Jurkat, Clone E6-1 (cell line): ENCODE data around the gene ZNF280C.
"Not testable (repeated sequence)": the region's sequence is repeated elsewhere in the genome, so short reads cannot be mapped to it uniquely, and the experiment has no call there.

Source experiments
- DNase-seq: peaks from one replicate; pipeline ENCODE4 v3.0.0-alpha.2; 2011; ENCODE audit warnings: low read depth, low spot score
- H3K4me3 ChIP-seq: 2 replicates; pipeline ENCODE4 v1.5.1; 2011; ENCODE audit warnings: mild to moderate bottlenecking, low read length, control low read depth, moderate library complexity

The ZNF280C gene

DNA sequence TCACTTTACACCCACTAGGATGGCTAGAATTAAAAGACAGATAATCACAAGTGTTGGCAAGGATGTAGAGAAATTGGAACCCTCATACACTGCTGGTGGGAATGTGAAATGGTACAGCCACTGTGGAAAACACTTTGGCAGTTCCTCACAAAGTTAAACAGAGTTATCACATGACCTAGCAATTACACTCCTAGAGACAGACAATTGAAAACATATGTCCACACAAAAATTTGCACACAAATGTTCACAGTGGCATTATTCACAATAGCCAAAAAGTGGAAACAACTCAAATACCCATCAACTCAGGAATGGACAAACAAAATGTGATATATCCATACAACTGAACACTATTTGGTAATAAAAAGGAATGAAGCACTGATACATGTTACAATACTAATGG lies 5.7 kb downstream of the ZNF280C start:
- DNase-seq: no peak
- H3K4me3 ChIP-seq: no peak overlapping the region

DNA sequence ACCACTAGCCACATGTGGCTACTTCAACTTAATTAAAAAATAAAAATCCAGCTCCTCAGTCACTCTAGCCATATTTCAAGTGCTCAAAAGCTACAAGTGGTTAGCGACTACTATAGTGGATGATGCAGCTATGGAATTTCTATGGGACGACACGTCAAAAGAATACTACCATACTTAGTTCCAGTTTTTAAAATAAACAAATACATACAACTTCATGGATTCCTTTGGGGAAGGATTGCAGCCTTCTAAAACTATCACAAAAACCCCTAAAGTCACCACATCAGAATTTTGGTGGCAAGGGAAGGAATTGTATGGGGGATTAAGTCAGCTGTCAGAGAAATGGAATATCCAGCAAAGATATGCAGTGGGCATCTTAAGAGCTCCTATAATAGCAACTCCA lies 6.5 kb downstream of the ZNF280C start:
- DNase-seq: no peak
- no peak overlapping the region for H3K4me3 ChIP-seq

DNA sequence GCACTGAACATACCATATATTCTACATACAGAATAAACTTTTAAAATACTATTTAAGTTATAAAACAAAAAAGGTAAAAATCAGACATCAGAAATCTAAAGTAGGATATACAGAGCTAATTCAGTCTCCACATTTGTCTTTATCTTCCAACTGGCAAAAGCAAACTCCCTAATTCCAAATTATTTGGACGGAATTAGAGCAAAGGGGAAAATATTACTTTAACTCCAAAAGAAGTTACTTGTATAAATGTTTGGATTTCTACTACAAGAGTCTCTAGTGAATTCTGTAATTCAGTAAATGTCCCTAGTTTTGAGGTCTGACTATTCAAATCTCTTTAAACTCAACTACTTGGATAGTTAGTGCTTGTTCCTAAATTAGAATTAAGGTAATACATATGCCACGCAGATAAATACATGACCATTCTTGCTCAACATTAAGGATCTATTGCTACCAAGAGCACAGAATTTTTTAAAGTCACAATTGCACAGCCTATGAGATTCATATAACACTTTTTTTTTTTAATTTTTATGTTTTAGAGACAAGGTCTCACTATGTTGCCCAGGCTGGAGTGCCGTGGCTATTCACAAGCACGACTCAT lies 7.3 kb downstream of the ZNF280C start:
- no peak overlapping the region for H3K4me3 ChIP-seq
- no peak for DNase-seq

DNA sequence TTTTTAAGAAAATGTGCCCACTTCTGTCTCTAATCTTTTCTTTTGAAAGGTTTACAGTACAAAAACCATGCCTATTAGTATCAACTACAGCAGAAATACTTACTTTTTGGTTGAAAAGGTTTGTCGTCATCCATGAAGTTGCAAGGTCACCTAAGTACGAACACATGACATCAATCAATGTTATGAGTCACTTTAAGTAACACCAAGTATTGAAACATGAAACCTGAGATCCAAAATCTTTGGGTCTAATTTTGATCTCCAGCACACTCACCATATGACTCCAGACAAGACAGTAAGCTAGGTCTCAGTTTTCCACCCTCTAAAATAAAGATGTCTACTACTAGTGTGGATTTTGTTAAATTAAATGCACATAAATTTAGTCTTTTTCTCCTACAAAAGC lies 8.4 kb downstream of the ZNF280C start:
- no peak overlapping the region for H3K4me3 ChIP-seq
- no peak for DNase-seq

DNA sequence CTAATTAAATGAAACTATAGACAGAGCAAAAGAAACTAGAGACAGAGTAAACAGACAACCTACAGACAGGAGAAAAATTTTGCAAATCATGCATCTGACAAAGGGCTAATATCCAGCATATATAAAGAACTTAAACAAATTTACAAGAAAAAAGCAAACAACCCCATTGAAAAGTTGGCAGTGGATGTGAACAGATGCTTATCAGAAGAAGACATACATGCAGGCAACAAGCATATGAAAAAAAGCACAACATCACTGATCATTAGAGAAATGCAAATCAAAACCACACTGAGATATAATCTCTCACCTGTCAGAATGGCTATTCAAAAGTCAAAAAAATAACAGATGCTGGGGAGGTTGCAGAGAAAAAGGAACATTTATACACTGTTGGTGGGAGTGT lies 14.8 kb downstream of the ZNF280C start:
- H3K4me3 ChIP-seq: no peak overlapping the region
- DNase-seq: peak; percentile 48

DNA sequence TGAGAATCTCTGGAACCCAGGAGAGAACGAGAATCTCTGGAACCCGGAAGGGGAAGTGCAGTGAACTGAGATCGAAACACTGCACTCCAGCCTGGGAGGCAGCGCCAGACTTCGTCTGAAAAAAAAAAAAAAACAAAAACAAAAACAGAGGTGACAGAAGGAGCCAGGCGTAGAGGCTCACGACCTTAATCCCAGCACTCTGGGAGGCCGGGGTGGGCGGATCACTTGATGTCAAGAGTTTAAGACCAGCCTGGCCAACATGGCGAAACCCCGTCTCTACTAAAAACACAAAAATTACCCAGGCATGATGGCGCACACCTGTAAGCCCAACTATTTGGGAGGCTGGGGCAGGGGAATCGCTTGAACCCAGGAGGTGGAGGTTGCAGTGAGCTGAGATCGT lies 17.0 kb downstream of the ZNF280C start:
- DNase-seq: no peak
- H3K4me3 ChIP-seq: no peak overlapping the region

DNA sequence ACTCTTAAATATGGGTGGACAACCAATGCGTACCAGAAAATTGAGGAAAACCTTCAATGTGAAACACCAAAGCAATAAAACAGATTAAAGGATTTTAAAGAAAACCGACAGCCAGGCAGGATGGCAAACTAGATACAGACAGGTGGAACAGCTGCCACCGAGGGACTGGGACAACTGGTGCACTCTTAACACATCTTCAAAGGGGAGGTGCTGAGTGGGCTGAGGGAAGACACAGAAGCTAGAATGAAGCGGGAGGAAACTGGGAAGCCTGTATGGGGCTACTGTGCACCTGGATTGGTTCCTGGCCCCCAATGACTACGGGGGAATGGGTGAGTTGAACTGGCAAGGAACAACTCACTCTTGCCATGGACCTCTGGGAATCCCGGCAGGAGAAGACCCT lies 20.7 kb downstream of the ZNF280C start:
- H3K4me3 ChIP-seq: no peak overlapping the region
- DNase-seq: no peak

DNA sequence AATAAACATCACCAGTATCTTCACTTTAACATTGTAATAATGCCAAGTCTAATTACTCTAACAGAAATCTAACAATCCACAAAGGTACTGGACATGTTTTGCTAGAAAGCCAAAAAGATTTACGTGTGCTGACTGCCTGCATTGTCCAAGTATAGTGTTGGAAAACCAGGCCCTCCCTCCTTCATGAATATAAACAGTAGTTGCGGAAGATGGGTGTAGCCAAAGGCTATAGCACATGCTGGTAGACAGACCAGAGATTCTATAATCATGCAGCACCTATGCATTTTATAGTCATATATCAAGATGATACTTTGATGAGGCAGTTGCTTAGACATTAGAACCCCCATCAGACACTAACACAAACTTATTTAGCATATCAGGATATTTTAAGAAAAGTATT lies 22.6 kb downstream of the ZNF280C start:
- DNase-seq: no peak
- H3K4me3 ChIP-seq: no peak overlapping the region

DNA sequence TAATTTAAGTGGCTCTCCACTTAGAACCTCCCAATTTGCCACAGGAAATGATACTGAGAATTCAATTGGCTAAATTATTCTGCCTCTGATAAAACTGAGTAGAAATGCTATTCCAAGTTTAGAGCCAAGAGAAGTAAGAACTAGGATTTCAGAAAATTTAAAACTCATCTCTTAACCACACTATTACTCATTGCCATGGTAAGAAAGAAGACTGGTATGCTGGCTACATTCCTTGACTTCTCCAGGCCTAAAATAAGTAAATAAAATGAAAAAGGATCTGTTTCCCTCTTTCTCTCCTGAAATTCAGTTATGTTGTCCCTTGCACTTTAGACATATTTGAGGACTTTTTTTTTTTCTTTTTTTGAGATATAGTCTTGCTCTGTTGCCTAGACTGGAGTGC lies 23.3 kb downstream of the ZNF280C start:
- H3K4me3 ChIP-seq: no peak overlapping the region
- no peak for DNase-seq

DNA sequence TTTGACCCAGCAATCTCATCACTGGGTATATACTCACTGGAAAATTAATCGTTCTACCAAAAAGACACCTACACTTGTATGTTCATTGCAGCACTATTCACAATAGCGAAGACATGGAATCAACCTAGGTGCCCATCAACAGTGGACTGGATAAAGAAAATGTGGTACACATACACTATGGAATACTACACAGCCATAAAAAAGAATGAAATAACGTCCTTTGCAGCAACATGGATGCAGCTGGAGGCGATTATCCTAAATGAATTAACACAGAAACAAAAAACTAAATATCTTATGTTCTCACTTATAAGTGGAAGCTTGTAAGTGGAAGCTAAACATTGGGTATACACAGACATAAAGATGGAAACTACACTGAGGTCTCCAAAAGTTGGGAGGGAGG lies 37.5 kb downstream of the ZNF280C start:
- not testable (repeated sequence) for H3K4me3 ChIP-seq, DNase-seq

DNA sequence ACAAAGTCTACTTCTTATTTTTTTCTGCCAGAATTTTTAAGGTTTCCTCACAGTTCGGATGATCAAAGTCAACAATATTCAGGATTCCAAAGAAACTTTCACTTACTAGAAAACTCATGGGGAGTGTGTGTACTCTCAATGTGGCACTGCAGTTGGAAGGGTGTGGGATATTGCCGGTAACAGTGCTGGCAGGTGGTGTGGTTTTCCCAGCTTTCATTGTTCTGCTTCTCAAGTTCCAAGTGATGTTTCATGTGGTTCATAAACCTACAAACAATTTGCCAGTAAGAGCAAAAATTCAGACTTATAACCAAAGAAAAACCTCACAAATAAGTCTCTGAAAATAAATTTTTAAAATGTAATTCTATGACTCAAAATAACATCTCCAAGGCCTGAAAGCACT lies 39.8 kb downstream of the ZNF280C start:
- no peak overlapping the region for H3K4me3 ChIP-seq
- peak; percentile 63 for DNase-seq

DNA sequence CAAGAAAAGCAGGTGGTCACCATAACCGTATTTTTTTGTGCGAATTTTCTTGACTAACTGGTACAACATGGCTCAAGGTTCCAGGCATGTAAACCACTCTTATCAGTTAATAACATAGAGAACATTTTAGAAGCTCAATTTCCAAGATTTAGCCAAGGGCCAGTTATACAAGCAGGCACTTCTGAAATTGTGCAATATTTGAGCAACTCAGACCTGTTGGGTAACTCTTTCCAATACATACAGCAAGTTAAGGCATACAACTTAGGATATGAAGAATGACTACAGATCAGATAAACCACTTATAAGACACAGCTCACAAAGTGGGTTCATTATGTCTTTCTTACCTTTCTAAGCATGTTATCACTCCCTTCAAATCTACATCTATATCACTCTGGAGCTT lies 43.9 kb downstream of the ZNF280C start:
- no peak for DNase-seq
- no peak overlapping the region for H3K4me3 ChIP-seq

DNA sequence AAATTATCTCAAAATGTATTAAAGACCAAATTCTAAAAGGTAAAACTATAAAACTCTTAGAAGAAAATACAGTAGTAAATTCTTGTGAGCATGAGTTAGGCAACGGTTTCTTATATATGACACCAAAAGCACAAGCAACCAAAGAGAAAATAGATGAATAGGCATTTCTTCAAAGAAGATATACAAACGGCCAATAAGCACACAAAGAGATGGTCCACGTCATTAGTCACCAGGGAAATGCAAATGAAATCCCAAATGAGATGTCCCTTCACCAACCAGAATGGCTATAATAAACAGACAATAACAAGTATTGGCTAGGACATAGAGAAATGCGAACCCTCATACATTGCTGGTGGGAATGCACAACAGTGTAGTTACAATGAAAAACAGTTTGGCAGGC lies 52.4 kb downstream of the ZNF280C start:
- DNase-seq: no peak
- no peak overlapping the region for H3K4me3 ChIP-seq

DNA sequence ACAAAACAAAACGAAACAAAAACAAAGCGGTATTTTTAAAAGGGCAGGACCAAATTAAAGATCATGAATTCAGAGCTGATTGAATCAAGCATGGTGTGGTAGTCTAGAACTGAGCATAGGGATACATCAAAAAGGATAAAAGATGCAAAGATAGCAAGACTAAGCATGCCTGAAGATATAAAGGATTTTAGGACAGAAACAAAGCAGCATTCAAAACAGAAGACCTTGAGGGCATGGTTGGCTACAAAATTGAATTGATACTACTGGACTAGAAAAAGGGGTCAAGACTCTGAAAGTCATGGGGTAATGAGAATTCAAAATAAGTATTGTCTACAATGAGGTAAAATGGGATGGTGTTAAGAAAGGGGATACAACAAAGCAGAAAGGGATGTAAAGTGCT lies 55.3 kb downstream of the ZNF280C start:
- no peak for DNase-seq

DNA sequence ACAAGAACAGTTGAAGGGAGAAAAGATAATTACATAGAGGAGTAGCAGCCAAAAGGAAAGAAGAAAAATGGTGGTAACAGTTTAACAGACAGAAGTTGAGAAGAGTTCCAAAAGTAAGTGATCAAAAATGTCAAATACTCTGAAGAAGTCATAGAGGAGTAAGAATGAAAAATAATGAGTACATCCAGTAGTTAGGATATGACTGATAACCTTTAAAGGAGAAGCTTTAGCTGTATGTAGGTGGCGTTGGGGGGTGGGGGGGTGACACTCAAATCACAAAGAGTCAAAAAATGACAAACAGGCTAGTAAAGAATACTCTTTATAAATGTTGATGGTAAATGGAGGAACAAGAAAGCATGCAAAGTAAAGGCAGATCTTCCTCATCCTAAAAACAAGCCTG lies 56.3 kb downstream of the ZNF280C start:
- no peak overlapping the region for H3K4me3 ChIP-seq

More for the DNA sequence above, 55.3 kb downstream of the ZNF280C start:
- no peak overlapping the region for H3K4me3 ChIP-seq

DNA sequence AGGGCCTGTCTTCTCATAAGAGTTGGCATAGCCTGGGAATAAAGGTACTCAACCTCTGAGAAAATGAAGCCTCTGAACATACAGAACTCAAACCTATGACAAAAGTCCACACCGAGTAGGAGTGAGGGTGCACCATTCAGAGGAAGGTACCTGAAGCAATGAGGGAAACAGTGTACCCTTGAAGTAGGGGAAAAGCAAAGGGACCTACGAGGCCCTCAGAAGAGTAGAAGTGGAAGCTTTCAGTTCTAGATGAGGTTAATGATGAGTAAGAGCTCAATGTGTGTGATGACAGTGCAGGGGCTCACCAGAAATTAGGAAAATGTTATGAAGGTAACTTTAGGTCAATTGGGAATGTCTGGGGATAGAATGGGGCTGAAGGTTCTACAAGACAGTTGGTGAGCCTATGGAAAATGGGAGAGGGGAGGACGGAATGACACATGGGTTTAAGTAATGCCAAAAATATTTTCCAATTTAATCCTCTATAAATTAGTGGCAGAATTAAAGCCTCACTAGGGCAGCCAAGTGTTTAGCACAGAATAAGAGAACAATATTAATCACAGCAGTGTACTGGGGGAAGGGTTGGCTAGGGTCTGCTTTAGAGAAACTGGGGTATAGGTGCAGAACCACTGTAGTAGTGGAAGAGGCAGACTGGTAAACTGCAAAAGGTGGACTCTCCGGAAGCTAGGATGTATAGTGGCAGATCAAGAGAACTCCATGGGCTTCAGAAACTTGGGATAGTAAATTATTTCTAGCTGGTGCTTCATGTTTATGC lies 57.1 kb downstream of the ZNF280C start:
- no peak overlapping the region for H3K4me3 ChIP-seq
- no peak for DNase-seq

More for the DNA sequence above, 56.3 kb downstream of the ZNF280C start:
- no peak for DNase-seq

DNA sequence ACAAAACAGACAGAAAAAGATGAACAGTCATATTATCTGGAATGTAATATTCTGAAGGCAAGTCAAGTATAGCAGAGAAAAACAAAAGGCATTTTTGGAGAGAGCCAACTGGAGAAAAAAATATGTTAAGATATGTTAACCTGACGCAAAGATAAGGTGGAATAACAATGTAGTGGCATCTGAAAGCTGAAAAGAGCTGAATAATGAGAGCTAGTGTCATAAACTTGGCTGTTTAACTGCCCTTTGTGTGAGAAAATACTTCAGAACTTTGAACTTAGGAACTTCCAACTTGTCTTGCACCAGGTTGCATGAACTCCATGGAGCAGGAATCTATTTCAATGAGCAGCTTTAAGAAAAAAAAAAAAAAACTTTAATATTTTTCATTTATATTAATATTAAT lies 64.1 kb downstream of the ZNF280C start:
- no peak overlapping the region for H3K4me3 ChIP-seq
- DNase-seq: no peak

DNA sequence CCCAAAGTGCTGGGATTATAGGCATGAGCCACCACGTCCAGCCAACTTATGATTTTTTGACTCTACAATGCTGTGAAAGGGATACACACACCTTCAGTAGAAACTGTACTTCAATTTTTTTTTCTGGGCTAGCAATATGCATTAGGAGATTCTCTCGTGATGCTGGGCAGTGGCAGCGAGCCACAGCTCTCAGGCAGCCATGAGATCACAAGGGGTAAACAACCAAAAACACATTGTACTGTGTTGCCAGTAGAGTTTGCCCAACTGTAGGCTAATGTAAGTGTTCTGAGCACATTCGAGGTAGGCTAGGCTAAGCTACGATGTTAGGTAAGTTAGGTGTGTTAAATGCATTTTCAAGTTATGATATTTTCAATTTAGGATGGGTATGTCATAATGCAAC lies 71.2 kb downstream of the ZNF280C start:
- no peak overlapping the region for H3K4me3 ChIP-seq
- no peak for DNase-seq

DNA sequence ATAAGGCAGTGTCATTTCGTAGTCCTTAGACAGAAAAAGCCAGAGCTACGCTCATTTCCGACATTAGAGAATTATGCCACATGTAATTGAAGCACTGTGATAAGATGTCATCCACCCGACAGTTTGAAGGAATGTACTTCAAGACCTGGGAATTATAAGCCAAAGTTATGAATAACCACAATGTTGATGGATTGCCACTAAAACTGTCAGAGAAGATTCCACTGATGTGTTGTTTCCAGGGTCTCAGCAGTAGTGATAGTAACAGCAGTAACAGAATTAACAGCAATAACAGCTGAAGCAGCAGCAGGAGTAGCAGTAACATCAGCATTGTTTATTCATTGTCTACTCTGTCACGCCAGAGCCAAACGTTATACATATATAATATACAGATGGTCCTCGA lies 72.2 kb downstream of the ZNF280C start:
- no peak for DNase-seq
- H3K4me3 ChIP-seq: no peak overlapping the region

DNA sequence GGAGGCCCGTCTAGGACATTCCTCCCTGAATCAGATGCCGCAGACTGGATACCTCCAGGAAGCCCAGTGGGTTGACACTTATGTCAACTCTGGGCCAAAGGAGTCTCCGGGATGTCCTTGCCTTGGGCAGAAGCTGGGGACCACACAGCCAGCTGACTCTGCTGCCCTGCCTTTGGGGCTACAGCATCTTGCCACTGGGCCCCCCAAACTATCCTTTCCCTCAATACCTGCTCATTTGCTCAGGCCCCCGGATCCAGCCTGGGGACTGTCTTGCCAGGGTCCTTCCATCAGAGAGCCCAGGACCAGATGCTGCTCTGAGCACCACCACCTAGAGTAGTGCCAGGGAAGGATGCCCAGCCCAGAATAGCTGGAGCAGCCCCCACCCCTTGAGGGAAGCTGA lies 77.9 kb downstream of the ZNF280C start:
- DNase-seq: no peak
- H3K4me3 ChIP-seq: no peak overlapping the region

DNA sequence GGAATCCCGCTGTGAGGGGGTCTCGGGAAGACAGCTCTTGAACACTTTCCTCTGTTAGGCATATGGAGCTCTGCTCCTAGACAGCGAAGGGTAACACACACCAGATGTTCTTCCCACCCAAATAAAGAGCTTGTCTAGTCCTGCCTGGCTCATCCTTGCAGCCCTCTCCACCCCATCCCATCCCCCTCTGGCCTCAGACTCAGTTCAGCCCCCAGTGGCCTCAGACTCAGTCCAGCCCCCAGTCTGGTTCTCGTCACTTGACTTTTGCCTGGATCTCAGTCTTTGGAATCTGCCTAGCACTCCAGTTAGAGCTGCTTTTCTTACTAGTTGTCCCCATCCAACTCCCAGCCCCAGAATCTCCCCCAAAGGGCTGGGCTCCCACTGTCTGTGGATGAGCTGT lies 82.0 kb downstream of the ZNF280C start:
- no peak overlapping the region for H3K4me3 ChIP-seq
- no peak for DNase-seq
